Activated CD4-positive, alpha-beta T cell treated with anti-CD3 and anti-CD28 coated beads for 4 hours (primary cell): Measurements from ENCODE around the gene LRRTM4.
"Not testable (repeated sequence)": the region's sequence is repeated elsewhere in the genome, so short reads cannot be mapped to it uniquely, and the experiment has no call there.

Source experiments
- DNase-seq, 2 donors: peaks; one replicate each; pipeline ENCODE4 v3.0.0-alpha.2; 2020

Gene LRRTM4

DNA sequence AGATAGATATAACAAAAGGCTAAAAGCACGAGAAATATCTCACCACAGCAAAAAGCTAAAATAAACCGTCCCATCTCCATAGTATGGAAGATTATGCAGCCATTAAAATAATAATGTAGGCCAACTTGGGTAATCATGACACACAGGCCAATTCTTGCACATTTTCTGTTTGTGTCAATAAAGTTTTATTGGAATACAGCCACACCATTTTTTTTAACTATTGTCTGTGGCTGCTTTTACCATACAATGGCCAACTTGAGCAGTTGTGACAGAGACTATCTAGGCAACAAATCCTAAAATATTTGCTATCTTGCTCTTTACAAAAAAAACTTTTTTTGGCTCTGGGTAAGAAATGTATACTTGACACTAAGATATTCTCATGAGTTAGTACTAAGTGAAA, 212.5 kb downstream of the LRRTM4 start:
- DNase-seq: no peak

DNA sequence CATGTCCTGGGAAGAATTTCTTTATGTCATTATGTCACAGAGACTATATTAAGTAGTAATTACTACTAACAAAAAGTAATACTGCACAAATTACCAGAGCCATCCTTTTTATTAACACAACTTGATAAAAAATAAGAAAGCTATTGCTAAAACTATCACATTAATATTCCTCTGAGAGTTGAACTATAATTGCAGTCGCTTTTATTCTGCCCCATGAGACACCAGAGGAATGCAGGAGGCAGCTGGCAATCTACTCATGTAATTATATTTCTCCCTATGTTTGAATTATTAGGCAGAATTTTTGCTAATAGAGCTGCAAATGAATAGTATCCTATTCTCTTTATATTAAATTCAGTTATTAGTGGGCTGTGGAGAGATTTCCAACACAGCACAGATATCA, 220.7 kb downstream of the LRRTM4 start:
- no peak for DNase-seq

DNA sequence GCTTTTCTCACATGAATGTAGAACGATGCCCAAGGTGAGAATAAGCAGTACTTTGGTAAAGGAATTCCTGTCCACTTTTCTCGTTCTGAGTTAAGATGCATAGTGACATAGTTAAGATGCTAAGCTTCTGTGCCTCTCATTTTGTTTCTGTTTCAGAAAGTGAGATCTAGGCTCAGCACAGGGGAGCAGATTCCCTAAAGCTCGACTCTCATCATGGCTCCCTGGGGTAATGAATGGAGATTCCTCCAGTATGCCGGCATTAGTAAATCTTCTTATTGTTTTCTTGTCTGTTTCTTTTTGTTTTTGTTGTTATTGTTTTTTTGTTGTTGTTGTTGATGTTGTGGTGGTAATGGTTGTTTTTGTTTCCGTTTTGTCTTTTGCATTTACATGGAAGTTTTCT, 225.4 kb downstream of the LRRTM4 start:
- no peak for DNase-seq

DNA sequence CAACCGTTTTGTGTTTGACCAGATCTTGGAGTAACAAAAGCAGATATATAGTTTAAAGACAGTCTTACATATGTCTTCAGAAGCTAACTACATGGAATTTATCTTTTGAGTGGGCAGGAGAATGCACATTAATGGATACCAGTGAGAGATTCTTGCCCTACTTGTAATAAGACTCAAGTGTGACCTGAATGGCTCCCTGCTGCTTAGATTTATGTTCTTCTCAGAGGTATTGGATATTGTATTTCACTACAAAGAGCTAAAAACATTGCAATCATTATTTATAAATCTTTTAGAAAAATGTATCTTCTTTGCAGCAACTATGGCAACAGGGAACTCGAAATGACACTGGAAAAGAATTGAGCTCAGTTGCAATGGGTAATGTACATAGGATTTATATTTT, 227.7 kb downstream of the LRRTM4 start:
- no peak for DNase-seq

DNA sequence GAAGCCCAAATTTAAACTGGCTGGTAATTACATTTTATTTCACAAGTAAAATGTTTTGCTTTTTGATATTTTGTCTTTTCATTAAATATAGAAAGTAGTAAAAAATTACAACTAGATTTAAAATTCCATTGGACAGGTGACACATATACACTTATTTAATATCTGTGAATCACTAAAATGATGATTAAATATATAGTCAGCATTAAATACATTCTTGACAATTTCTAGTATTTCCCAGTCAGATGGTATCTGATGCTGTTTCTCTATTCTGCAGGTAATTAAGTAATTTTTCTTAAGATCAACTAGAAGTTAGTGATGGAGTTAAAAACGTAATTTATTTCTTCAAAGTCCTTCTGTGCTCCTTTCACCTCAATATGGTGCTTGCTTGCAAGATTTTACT, 237.8 kb downstream of the LRRTM4 start:
- no peak for DNase-seq

DNA sequence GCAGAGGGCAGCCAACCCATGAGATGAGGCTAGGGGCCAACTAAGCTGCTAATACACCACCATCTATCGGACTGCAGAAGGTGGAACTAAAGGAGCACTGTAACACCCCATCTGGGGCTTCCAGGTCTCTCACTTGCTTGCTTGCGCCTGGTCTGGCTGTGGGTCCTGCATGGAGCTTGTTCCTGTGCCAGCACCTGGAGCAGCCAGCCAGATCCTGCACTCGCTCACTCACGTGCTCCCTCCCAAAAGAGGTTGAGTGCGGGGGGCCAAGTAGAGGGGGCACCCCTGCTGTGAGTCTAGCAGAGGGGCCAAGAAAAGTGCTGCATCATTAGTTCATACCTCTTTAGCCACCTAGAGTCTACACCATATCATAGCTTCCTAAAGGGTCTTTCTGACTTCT, 250.9 kb downstream of the LRRTM4 start:
- no peak for DNase-seq

DNA sequence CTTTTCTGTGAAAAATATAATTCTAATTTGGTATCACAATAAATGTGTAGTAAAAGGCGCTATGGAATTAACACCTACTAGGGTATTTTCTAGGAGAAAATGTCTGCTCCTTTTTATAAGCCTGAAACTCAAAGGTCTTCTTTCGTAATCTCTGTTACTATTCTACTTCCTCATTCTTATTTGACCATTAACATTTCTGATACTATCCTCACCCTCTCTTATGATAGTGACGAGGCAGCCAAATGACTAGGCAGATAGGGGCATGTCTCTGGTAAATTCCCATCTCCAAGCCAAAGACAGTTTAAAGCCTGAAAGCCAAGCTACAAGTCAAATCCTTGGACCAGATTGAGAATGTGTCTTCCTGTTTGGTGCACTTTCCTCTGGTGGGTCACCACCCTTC, 251.7 kb downstream of the LRRTM4 start:
- no peak for DNase-seq

DNA sequence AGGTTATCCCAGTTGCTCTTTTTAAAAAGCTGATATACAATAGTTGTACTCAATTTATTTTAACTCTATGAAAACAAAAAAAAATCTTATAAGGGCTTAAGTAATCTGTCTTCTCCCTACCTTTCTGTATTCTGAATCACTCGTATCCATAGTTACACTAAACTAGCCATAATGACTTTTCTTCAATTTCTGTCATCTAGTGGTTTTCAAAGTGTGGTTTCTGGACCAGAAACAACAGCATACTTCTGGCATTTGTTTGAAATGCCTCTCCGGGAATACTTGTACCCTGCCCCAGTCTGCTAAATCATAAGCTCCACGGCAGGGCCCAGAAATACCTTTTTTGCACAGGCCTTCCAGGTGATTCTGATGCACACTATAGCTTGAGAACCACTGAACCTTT, 253.6 kb downstream of the LRRTM4 start:
- DNase-seq: no peak

DNA sequence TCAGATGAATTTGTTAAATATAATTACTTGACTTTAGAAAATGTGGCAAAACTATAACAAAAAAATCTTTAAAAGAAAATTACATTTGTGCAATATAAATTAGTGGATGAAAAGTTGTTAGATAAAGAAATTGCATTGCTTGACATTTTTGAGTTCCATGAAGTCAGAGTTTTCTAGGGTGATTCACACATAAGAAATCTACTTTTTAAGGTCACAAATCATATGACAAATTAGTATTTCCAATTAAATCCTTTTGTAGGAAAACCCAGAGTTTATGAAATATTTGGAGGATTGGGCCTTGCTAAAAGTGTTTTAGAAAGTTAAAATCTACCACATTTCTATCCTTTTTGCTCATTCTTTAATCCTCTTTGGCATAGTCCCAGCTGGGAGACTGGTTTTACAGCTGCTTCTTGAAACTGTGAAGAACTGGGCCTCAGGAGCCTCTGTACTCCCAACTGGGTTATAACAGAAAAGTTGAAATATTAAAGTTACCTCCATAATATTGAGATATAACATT, 289.2 kb downstream of the LRRTM4 start:
- DNase-seq: no peak

DNA sequence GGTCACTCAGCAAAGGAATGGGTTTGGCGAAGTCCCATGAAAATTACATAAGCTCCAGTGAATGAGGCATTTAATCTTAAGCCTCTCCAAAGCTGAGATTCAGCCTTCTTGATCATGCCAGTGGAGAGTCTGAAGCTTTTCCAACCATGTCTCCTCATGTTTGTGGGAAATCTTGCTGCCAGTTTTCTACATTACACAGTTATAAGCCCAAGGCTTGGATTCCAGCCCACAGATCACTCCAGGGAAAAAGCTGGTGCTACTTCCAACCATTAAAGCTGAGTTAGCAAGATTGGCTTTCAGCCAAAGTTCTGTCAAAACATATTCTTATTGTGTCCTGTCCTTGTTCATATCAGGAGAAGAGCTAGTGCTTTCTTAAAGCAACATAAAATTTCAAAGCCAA, 293.8 kb downstream of the LRRTM4 start:
- no peak for DNase-seq

DNA sequence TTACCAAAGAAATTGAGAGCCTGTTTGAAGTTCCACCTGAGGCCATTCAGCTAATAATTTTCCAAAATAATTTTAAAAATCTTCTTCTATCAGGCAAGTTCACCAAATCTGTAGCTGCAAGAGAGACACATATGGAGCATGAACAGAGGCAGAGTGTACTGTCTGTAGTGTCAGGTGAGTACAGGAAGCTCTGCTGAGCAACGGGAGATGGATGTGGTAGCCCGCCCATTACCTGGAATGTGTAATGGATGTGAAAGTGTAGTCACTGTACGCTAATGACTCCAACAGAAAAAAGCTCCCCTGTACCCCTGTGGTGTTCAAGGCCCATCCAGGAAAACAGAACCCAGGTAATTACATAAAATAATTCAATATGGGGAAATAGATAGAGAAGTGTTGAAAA, 311.5 kb downstream of the LRRTM4 start:
- no peak for DNase-seq

DNA sequence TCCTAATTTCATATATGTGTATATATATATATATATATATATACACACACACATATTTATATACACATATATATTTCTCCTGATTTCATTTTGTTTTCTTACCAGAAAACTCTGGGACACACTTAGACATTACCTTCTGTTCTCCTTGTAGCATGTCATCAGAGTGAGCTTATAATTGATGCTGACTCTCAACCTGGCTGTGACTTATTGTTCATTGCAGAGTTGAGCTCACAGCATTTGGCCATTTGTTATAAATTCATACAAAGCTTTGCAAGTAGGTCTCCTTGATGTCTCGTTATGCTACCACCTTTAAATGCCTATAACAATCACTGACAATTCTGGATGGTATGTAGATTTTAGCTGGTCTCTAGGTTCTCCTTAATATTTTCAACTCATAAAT, 314.8 kb downstream of the LRRTM4 start:
- DNase-seq: no peak

DNA sequence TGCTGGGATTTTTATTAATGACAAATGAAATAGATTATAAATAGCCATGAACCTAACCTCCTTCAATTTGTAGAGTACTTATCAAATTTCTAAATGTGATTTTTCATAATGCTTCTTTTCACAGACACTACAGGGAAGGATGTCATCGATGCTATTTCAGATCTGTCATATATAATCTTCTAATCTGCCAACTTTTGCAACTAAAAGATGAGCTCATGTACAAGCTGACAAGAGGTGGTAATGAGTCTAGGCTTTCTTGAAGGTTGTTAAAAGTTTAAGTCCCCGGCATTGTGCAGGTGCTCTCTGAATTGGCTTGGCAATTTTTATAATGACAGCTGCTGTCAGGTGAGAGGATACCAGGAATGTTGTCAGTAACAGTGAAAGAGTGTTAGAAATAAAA, 320.4 kb downstream of the LRRTM4 start:
- DNase-seq: no peak

DNA sequence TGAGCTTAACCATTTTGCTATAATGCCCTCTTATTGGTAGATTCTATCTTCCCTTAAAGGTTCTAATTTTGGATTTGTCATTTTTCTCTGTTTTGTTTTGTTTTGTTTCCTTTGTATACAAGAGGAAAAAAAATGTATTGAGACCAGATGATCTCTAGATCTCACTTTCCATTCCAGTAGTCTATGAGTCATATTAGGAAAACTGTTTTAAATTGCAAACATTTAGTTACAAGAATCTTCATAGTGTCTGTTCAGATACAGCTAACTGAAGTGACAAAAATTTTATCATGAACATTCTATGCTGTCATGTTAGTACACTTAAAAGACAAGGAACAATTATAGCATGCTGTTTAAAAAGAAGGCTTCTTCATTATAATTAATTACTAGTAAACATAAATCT, 322.8 kb downstream of the LRRTM4 start:
- no peak for DNase-seq

DNA sequence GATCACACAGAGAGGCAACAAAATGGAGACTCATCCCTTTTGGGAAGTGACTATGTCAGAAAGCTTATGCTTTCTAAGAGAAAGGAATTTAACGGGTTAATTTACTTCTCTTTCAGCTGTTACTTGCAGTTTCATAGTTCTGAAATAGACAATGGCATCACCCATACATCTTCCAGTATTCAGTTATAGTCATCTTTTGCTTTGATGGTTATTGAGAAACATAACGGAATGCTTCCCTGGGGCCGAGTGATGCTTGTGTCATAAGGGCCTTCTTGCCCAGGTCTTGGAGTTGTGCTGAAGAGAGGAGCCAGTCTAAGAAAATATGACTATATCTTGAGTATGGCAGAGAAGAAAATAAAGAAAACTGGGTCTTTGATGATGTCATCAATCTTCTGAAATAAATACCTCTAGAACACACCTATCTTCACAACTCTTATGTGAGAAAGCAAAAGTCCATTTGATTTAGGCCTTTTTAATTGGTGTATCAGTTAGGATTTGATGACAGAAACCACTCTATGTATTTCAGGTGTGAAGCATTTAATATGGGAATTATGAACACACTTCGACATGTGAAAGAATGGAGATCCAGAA, 328.2 kb downstream of the LRRTM4 start:
- no peak for DNase-seq

DNA sequence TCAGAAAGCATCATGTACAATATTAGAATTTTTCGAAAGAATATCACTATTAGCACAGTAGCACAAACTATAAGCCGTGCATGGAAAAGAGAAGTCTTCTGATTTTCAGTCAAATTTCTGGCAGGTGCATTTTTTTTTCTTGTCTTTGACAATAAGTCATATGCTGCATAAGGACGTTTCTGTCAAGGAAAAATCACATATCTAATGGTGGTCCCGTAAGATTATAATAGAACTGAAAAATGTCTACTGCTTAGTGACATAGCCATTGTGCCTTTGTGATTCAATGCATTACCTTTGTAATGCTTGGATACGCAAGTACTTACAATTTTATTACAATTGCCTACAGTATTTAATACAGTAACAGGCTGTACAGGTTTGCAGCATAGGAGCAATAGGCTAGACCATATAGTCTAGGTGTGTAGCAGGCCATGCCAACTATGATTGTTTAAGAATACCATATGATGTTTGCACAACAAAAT, 329.3 kb downstream of the LRRTM4 start:
- DNase-seq: no peak

DNA sequence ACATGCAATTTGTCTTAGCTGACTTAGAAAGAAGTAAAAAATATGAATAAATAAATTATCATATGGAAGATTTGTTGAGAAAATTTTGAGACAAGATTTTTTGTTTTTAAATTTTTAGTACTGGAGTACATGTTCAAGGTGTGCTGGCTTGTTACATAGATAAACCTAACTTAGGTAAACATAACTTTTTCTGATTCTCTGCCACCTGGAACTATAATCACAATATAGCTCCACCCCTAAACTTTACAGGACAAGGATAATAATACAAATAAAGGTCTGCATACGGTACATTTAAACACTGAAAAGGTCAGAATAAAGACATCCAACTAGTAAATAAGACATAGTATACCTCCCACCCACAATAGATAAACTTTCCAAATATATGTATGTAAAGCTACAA, 330.5 kb downstream of the LRRTM4 start:
- no peak for DNase-seq

DNA sequence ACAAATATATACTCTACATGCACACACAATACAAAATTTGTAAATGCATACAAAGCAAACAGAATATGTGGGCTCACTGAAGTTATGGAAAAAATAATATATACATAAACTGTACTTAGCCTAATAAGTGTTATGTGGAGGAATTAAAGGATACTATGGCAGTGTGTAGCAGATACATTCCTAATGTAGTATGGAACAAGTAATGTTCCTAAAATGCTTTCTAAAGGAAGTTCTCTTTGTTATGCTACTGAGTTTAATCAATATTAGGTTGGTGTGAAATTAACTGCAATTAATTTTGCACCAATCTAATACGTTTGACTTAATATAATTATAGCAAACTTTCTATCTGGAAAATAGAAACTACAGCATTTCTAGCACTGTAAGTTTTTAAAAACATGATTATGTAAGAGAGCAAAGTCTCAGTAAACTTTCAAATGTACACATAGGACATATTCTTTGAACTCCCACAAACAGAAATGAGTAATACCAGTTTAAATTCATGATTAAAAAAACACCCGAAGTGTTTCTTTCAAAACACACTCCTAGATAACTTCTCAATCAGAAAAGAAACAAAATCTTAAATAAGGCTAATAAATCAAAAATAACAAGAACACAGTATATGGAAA, 331.3 kb downstream of the LRRTM4 start:
- no peak for DNase-seq

DNA sequence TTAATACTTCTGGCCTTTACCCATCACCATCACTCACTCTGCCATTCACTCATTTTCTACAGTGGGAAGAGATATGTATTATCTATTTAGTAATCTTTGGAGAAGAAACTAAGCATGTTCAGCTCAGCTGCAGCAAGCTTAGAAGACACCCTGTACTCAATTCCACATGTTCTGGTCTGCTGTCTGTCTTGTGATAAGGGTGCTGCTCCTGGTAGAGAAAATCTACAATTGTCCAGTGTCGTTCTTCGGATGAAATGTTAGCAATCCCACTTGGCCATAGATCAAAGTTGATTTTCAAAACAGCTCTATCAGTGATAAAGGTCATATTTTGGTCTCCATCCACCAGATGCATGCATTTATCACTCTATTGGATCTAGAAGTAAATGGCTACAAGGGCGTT, 337.1 kb downstream of the LRRTM4 start:
- DNase-seq: no peak

DNA sequence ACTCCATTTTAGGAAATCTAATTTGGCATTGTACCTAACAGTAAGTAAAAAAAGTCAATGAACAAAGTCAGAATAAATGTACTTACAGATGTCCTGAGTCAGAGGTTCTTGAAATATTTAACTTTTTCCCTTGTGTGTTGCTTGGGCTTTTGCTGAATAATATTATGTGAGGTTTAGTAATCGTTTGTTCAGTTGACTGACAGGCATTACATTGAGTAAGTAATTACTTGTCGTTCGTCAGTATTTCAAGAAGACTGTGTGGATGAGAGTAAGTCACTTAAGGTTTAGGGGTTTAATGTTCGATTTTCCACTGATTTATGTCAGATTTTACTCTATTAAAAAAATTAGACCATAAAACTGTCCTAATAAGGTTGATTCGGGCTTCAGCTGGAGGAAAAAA, 342.9 kb downstream of the LRRTM4 start:
- DNase-seq: no peak

DNA sequence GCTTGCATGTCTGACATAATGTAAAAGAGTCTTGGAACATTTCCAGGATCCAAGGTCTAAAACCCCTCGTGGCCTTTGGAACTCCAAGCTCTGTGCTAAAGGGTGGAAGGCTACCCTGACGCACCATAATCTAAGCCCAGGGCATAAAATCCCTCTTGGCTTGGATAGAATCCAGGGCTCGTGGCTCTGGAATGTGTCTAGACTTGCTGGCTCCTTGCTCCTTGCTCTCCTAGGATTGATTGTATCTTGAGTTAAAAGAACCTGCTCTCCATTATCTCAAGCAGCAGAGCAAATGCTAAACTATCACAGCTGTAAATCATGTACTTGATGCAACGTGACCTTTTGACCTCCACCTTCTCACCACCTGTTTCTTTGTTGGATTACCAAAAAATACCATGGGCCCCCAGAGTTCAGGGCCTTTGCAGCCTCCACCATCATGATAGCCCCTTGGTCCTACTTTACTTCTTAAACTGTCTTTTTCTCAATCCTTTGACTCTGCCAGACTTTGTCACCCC, 346.9 kb downstream of the LRRTM4 start:
- DNase-seq: not testable (repeated sequence)

DNA sequence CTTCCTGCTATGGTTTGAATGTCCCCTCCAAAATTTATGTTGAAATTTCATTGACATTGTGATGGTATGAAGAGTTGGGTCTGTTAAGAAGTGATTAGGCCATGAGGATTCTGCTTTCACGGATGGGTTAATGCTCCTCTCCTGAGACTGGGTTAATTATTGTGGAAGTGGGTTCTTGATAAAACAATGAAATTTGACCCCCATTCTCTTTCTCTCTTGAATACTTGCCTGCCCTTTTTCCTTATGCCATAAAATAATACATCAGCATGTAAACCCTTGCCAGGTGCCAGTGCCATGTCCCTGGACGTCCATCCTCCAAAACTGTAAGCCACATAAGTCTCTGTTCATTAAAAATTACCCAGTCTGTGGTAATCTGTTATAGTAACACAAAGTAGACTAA, 352.8 kb downstream of the LRRTM4 start:
- no peak for DNase-seq

DNA sequence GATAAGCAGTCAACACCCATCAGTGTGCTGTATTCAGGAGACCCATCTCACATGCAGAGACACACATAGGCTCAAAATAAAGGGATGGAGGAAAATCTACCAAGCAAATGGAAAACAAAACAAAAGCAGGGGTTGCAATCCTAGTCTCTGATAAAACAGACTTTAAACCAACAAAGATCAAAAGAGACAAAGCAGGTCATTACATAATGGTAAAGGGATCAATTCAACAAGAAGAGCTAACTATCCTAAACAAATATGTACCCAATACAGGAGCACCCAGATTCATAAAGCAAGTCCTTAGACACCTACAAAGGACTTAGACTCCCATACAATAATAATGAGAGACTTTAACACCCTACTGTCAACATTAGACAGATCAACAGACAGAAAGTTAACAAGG, 358.2 kb downstream of the LRRTM4 start:
- DNase-seq: not testable (repeated sequence)

DNA sequence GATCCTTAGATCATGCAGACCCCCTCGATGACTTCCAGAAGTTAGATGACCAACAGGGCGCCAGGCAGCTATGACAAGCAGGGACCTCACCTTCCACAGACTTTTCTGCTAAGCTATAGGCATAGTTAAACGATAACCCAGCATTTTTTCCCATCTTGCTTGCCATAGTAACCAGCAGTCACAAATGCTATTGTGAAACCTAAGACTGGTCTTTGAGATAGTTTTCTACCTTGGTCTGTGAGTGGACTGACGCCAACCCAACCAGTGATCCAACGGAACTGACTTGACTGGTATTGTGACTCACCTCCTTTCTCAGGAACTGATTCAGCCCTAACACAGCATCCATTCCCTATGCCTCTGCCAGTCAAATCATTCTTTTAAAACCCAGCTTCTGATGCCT, 361.2 kb downstream of the LRRTM4 start:
- no peak for DNase-seq

DNA sequence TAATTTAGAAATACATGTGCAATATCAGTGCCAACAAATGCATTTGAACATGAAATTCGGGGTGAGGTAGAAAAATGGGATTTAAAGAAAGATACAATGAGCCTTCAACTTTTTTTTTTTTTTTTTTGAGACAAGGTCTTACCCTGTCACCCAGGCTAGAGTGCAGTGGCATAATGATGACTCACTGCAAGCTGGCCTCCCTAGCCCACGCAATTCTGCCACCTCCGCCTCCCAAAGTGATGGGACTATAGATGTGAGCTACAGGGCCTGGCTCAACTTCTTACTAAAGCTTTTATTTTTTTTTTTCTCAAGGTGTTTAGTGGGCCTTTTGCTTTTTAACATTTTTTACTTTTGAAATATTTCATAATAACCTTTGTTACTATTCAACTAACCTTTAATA, 365.6 kb downstream of the LRRTM4 start:
- DNase-seq: no peak
